CD4-positive, alpha-beta T cell (primary cell): ENCODE data around the gene PCYT1A. TPM values are rescaled to one million over a fixed set of nuclear protein-coding genes. Genes with fewer than 3 reads are reported as not detected.

Experiments
- ATAC-seq: fragments of 200-7000 bp; cut with Tn5 transposase; one replicate; pipeline ENCODE4 v1.10.0; 2022; ENCODE audit warnings: mild to moderate bottlenecking; ENCODE audit not compliant: poor library complexity
- CTCF ChIA-PET: fragments of 350-600 bp; sonication (Branson Sonifier 250); formaldehyde crosslinking; loops from one replicate; lab custom pipeline; 2021; ENCODE audit warnings: antibody characterized with exemption, inconsistent platforms; lab: Charles Lee
- POLR2A ChIA-PET: fragments of 350-600 bp; sonication (Branson Sonifier 250); formaldehyde crosslinking; loops from one replicate; lab custom pipeline; 2021; ENCODE audit warnings: antibody characterized with exemption, inconsistent platforms; lab: Charles Lee
- DNase-seq, 14 experiments: peaks; one replicate each; pipeline ENCODE4 v3.0.0-alpha.2; 2013 to 2020; ENCODE audit warnings: mixed read lengths in 2 of 14
- H3K27ac ChIP-seq, 2 donors: one replicate each; pipeline versions ENCODE4 v1.5.1 to v1.7.0; 2013; ENCODE audit warnings: low read length in 2 of 2, low read depth in 1 of 2, mild to moderate bottlenecking in 1 of 2
- H3K27me3 ChIP-seq, 2 experiments: 1 replicate in 1 of 2; 2 replicates in 1 of 2; pipeline versions ENCODE4 v1.6.1 to v1.7.0; 2013; ENCODE audit warnings: low read length in 2 of 2, control low read depth in 1 of 2, mild to moderate bottlenecking in 1 of 2, moderate library complexity in 1 of 2; ENCODE audit not compliant: insufficient read depth in 2 of 2, control insufficient read depth in 1 of 2
- H3K36me3 ChIP-seq: one replicate; pipeline ENCODE4 v1.6.1; 2013; ENCODE audit warnings: low read length, control low read depth; ENCODE audit not compliant: insufficient read depth
- H3K4me1 ChIP-seq: one replicate; pipeline ENCODE4 v1.6.1; 2013; ENCODE audit warnings: low read length, control low read depth; ENCODE audit not compliant: insufficient read depth
- H3K4me3 ChIP-seq: one replicate; pipeline ENCODE4 v1.5.1; 2013; ENCODE audit warnings: mild to moderate bottlenecking, low read length, moderate library complexity
- H3K9me3 ChIP-seq, 2 experiments: 1 replicate in 1 of 2; 2 replicates in 1 of 2; pipeline versions ENCODE4 v1.6.1 to v1.7.0; 2013; ENCODE audit warnings: low read length in 2 of 2, mild to moderate bottlenecking in 2 of 2, control low read depth in 1 of 2, moderate library complexity in 1 of 2; ENCODE audit not compliant: control insufficient read depth in 1 of 2, insufficient read depth in 1 of 2
- H3K27ac Mint-ChIP-seq: one replicate; pipeline ENCODE4 v1.8.0; 2020; ENCODE audit warnings: mixed read lengths
- H3K27me3 Mint-ChIP-seq: one replicate; pipeline ENCODE4 v1.8.0; 2021; ENCODE audit warnings: mixed read lengths
- H3K36me3 Mint-ChIP-seq: one replicate; pipeline ENCODE4 v1.8.0; 2021; ENCODE audit warnings: low read depth, mixed read lengths
- H3K4me1 Mint-ChIP-seq: one replicate; pipeline ENCODE4 v1.8.0; 2021; ENCODE audit warnings: low read depth, mixed read lengths
- H3K4me3 Mint-ChIP-seq: one replicate; pipeline ENCODE4 v1.8.0; 2020; ENCODE audit warnings: mild to moderate bottlenecking, mixed read lengths
- H3K9me3 Mint-ChIP-seq: one replicate; pipeline ENCODE4 v1.8.0; 2020; ENCODE audit warnings: mixed read lengths
- CTCF ChIP-seq: fragments of 200-600 bp; IDR thresholded peaks from one replicate; pipeline ENCODE4 v1.8.0; 2022; ENCODE audit warnings: antibody characterized with exemption, mild to moderate bottlenecking
- intact Hi-C, 2 experiments: fragments of 100-400 bp; cut with DNase I in 1 of 2; cut with micrococcal nuclease in 1 of 2; formaldehyde crosslinking; loops; one replicate each; pipeline versions ENCODE4 v1.15.1 to v1.9.0; 2023 to 2025; cut with DNase I, micrococcal nuclease
- total RNA-seq, 174 experiments: library from RNA in 2 of 174; stranded (reverse) in 2 of 174; gene quantifications; one replicate each; pipeline ENCODE4 v1.2.3 and lab custom pipeline; 2021 to 2026

Gene PCYT1A
- total RNA-seq, 2 experiments from 2014 or later, result 49.8 to 54.7 TPM

GRCh38 chr3:196194542-196194915 is 93.0 kb downstream of the PCYT1A start:
- Mint-ChIP-seq H3K27me3 (no peaks in the 10 kb centered on the region), H3K27ac (no peak overlapping the region), H3K4me3 (no peak overlapping the region), H3K9me3 (no peaks in the 10 kb centered on the region), H3K36me3 (no peaks in the 10 kb centered on the region), H3K4me1 (peaks cover 16% of the 10 kb centered on the region)
- ChIA-PET POLR2A (no interaction called here), CTCF (interaction anchor here (0.7 kb wide), 1 partner anchor 122 kb away, joined by 3 read pairs; no protein-coding TSS in a partner anchor)
- DNase-seq (no peak), ATAC-seq (no peak)
- Histone ChIP-seq H3K4me1 (peaks cover 51% of the 10 kb centered on the region), H3K9me3 (no peaks in the 10 kb centered on the region), H3K27ac (no peak overlapping the region), H3K27me3 (no peaks in the 10 kb centered on the region), H3K36me3 (no peaks in the 10 kb centered on the region), H3K4me3 (no peak overlapping the region)
- TF ChIP-seq CTCF, result no peak
- intact Hi-C loops, result no loop called here

- Histone ChIP-seq H3K36me3 (no peaks in the 10 kb centered on the region), H3K9me3 (no peaks in the 10 kb centered on the region), H3K27me3 (no peaks in the 10 kb centered on the region), H3K4me3 (no peak overlapping the region), H3K27ac (peak overlapping the region in 1 of 2 donors; percentile 61), H3K4me1 (peaks cover 51% of the 10 kb centered on the region)
- H3K36me3 Mint-ChIP-seq, result no peaks in the 10 kb centered on the region
- H3K4me3 Mint-ChIP-seq, result no peak overlapping the region
- ATAC-seq (no peak), DNase-seq (peak in 2 of 14 experiments; percentile 42 to 43)
- H3K4me1 Mint-ChIP-seq, result peaks cover 16% of the 10 kb centered on the region
- H3K9me3 Mint-ChIP-seq, result no peaks in the 10 kb centered on the region
- peak overlapping the region; percentile 90 for H3K27ac Mint-ChIP-seq
- no peak for TF ChIP-seq CTCF
- intact Hi-C loops, result no loop called here
- ChIA-PET CTCF (interaction anchor here (0.7 to 1.9 kb wide), 2 partner anchors 121 kb away, joined by 3 to 9 read pairs; no protein-coding TSS in a partner anchor), POLR2A (interaction anchor here (1.9 to 2.2 kb wide), 2 partner anchors 14 to 121 kb away, joined by 10 to 28 read pairs; no protein-coding TSS in a partner anchor)
- H3K27me3 Mint-ChIP-seq, result no peaks in the 10 kb centered on the region
Observed at GRCh38 chr3:196193736-196194541, 93.6 kb downstream of the PCYT1A start.

- Mint-ChIP-seq H3K27ac (peak overlapping the region; percentile 90), H3K27me3 (no peaks in the 10 kb centered on the region), H3K9me3 (no peaks in the 10 kb centered on the region), H3K36me3 (no peaks in the 10 kb centered on the region), H3K4me1 (peaks cover 16% of the 10 kb centered on the region), H3K4me3 (no peak overlapping the region)
- ATAC-seq (no peak), DNase-seq (peak in 1 of 14 experiments; percentile 29)
- intact Hi-C loops, result no loop called here
- H3K9me3 ChIP-seq, result no peaks in the 10 kb centered on the region
- H3K4me1 ChIP-seq, result peaks cover 51% of the 10 kb centered on the region
- no peaks in the 10 kb centered on the region for H3K27me3 ChIP-seq
- ChIA-PET POLR2A (interaction anchor here (1.2 to 2.2 kb wide), 3 partner anchors 13 to 120 kb away, joined by 4 to 28 read pairs (median 10); no protein-coding TSS in a partner anchor), CTCF (interaction anchor here (1.0 to 1.9 kb wide), 2 partner anchors 14 to 120 kb away, joined by 4 to 9 read pairs; no protein-coding TSS in a partner anchor)
- TF ChIP-seq CTCF, result no peak
- no peak overlapping the region for H3K4me3 ChIP-seq
- no peaks in the 10 kb centered on the region for H3K36me3 ChIP-seq
- peak overlapping the region; percentile 61 to 85 for H3K27ac ChIP-seq
Observed at GRCh38 chr3:196193133-196193735, 94.3 kb downstream of the PCYT1A start.
